ENCODE results near the gene PPT2.
"Not testable (repeated sequence)": the region's sequence is repeated elsewhere in the genome, so short reads cannot be mapped to it uniquely, and the experiment has no call there.

PPT2 gene

DNA sequence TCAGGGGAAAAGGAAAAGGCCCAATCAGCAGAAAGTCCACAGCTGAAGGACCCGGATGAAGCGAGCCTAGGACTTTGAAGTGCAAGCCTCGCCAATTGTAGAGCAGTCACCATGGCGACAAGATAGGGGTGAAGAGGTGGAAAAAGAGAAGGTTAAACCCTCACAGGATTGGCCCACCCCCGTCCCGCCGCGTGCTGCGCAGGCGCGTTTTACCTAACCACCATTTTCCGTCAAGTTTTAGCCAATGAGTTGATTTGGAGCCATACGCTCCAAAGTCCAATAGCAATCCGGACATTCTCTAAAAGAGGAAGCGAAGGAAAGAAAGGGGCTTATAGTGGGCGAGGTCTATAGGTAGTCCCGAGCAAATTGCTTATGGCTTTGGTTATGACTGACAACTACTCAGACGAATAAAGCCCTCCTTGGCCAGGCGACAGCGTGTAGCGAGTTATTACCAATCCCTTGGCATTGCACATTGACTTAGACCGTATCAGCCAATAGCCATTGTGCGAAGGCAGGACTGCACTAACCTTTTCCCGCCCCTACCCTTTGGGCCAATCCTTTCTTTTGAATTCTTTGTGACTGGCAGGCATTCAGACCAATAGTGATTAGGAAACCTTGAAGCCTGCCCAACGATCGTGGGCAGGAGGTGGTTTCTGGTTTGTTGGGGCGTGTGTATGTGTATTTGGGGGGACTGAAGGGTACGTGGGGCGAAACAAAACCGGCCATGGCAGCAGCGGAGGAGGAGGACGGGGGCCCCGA, 24.0 kb downstream of the PPT2 start, which contains the start of gene RNF5:
RNF5 (plus strand) TSS at position 618 of the 759 bp plus-strand sequence; CDS start at position 725, 107 bp downstream.
- peak; percentile 99 for DNase-seq

DNA sequence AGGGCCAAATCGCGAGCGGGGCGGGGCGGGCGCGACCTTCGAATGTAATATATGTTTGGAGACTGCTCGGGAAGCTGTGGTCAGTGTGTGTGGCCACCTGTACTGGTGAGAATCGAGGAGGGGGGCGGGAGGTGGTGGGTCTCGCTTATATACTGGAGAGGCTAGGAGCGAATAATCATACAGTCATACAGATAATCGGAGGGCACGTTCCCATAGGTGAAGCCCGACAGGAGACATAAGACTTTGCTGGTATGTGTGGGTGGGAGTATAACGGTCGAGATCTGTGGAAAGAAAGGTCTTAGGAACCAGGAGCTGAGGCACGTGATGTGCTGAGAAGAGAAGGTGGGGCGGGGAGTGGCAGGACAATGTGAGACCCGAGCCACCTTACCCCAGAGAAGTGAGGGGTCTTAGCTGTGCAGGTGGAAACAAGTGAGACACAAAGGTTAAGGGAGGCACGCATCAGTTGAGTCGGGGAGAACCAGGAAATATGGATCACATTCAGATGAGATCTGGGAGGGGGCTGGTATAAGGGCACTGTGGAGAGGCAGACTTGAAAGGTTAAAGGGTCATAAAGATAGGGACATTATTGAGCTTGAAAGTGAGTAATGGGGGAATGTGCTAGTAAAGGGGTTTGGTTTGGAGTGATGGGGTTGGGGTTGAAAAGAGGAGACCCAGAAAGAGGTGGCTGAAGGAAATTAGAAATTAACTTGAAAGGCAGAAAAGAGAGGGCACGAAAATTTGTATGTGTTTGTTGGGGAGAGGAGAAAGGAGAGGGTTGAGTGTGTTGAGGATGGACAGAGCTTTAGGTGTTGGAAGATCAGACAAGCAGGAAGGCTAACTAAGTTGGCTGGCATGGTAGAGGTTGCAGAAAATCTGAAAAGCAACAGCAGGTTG, 24.9 kb downstream of the PPT2 start:
- no peak for DNase-seq

DNA sequence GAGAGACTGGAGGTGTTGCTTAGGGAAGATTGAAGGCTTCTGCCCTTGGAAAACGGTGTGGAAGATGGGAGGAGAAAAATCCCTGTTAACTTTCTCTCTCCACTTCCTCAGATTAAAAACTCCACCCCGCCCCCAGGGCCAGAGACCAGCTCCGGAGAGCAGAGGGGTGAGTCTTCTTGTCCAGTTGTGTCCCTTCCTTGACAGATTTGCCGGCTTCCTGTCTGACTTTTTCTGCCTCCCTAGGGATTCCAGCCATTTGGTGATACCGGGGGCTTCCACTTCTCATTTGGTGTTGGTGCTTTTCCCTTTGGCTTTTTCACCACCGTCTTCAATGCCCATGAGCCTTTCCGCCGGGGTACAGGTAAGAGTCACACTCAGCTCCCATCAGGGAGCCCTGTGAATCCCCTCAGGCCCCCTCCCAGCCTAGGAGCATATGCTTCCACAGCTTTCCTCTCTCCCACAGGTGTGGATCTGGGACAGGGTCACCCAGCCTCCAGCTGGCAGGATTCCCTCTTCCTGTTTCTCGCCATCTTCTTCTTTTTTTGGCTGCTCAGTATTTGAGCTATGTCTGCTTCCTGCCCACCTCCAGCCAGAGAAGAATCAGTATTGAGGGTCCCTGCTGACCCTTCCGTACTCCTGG, 25.9 kb downstream of the PPT2 start:
- DNase-seq: no peak

DNA sequence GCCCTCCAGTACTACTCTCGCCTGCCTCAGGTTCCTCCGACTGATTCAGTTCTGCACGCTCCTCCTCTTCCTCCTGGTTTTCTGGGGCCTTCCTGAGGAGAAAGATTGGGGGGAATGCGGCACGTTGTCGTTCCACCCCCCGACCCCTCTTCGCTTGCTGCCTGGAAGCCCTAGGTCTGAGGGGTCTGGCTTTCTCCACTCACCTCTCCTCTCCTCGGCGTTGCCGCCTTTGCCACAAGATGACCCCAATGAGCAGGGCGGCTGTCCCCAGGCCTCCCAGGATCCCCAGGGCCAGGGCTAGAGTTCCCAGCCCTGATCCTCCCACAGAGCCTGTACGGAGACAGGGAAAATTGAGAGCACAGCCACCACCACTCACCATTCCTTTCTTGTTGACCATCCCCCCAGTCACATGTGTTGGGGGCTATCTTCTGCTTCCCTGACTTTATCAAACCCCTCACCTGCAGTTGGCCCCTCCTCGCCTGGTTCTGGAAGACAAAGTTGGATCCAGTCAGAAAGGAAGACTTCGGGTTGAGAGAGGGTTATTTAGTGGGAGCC, 27.3 kb downstream of the PPT2 start:
- DNase-seq: no peak

DNA sequence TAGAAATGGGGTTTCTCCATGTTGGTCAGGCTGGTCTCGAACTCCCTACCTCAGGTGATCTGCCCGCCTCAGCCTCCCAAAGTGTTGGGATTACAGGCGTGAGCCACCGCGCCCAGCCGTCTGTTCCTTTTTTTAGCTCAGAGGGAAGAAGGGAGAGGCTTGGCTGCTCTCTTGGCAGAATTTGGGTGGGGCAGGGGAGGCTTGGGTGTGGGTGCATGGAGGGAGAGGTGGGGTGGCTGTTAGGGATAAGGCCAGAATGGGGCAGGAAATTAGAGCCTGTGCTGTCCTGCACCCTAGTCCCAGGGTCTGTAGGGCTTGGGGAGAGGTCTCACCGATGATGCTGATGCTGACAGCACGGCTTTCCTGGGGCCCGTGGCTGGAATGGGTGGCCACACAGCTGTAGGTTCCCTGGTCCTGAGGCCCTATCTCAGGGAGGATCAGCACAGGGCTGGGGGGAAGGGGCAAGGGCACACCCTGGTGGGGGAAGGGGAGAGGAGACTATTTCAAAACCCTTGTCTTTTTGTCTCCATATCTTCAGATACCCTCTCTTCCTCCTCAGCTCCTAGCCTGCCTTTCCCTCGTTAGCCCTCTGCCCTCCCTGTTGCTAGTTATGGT, 28.1 kb downstream of the PPT2 start:
- no peak for DNase-seq

DNA sequence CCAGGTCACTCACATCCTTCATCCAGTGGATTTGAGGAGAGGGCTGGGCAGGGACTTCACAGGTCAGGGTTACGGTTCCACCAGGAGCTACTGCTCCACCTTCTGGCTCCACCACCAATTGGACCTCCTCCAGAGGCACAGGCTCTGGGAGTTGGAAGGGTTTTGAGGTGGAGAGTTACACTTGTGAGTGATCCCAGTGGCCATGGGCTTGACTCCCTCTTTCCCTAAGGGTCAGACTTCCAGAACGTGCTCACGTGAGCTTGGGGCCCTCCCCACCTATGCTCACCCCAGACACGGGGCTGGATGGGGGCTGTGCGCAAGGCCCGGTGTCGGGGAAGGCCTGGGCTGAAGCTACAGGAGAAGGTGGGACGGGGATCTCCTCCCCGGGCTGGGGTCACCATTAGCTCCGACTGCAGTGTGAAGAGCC, 28.6 kb downstream of the PPT2 start:
- no peak for DNase-seq

DNA sequence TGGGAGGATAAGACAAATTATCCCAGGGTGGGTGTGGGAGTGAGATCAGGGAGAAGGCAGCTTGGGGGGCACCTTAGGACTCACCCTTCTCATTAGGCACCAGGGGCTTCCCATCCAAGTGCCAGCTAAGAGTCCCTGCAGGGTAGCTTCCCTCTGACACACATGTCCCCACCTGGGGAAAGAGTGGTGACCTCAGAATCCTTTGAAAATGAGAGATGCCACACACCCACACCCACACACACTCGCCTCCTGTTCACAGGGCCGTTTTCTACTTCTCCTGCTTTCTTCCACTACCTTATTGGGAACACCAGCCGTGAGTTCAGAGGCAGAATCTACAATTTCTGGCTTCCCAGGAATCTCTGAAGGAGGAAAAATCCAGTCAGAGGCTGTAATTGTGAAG, 29.1 kb downstream of the PPT2 start:
- DNase-seq: no peak

DNA sequence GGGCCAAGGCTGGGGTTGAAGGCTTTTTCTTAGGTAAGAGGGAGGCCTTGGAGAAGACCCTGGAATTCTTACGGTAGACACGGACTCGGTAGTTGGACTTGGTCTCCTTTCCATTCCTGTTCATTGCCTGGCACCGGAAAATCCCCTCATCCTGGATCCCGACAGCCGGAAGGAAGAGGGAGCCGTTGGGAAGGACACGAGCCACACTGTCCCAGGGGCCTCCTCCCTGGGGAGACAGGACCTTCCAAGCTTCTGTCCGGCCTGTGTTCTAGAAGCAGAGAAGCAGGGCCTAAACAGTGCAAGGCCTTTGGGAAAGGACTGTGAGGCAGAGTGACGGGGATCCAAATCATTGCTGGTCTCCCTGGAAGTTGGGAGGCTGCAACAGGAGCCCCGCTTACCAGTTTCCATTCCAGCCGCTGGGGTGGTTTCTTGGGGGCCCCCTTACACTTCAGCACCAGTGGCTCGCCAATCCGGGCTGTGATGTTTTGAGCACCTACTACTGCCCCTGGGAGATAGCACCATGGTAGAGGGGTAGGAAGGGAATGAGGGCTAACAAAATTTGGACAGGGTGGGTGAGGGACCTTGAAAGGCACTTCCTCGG, 29.6 kb downstream of the PPT2 start:
- no peak for DNase-seq

DNA sequence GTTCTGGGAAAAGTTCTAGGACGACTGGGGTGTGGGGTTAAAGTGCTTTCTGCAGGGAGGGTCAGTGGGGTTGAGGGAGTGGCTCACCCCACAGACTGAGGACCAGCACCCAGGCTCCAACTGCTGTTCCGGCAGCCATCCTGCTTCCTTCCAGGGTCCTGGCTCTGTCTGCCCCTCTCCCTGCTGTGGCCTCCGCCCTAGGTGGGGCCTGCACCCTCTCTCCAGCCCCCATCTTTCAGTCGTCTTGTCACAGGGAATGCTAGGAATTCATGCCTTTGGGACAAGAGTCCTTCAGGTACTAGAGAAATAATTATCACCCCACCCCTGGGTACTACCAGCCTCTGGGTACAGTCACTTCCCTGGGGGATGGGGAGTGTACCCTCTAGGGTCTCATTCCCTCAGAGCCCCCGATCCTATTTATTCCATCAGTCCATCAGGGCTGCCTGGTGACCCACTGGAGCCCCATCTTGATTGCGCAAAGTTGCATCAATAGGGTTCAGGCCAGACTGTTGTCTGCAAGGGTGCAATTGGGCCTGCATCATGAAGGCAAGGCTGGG, 30.2 kb downstream of the PPT2 start, which contains the start of gene AGER:
AGER (minus strand) TSS at position 170 of the 557 bp plus-strand sequence; CDS start at position 139, 31 bp downstream.
- no peak for DNase-seq

DNA sequence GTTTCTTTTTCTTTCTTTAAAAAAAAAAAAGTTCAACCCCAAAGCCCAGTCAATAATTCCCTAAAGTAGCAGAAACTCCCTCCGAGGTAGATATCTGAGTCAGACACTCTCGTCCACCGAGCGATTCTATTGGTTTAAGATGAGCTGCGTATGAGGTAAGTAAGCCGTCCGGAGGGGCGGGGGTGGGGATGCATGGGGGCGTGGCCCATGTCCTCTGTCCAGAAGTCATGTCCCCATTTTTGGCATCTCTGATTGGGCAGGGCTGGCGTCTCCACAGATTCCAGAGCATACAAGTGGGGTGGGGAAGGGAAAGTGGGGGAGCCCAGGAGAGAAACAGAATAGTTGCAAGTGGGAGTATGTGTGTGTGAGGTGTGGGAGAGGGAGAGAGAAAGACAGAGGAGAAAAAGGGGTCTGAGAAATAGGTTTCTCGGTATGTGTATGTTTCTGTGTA, 31.8 kb downstream of the PPT2 start:
- DNase-seq: not testable (repeated sequence)

DNA sequence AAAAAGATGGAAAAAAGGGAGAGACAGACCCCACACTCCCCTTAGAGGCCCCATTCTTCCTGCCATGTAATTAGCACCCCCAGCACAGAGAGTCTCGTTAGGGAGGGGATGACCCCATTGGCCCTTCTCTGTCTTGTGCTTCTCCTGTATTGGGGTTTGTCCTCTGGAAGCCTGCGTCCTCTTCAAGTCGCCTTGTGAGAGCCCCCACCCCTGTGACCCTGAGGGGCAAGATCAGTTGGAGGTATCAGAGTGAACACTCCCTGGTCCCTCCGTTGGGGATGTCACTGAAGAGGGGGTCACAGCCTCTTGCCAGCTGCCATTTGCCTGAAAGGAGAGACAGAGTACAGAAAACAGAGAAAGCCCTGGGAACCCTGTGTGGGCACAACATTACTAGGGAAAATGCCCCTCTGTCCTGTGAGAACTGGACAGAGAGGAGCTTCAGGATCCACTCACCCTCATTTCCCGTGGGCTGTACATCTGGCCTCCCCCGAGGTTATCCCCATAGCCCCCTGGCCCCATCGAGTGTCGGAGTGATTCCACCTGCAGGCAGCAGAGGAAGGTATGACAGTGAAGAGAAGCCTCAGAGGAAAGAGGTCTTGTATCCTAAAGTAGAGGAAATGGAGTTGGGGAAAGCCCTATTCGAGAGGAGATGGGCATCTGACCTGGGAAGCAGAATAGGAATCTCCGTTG, 32.4 kb downstream of the PPT2 start:
- not testable (repeated sequence) for DNase-seq

DNA sequence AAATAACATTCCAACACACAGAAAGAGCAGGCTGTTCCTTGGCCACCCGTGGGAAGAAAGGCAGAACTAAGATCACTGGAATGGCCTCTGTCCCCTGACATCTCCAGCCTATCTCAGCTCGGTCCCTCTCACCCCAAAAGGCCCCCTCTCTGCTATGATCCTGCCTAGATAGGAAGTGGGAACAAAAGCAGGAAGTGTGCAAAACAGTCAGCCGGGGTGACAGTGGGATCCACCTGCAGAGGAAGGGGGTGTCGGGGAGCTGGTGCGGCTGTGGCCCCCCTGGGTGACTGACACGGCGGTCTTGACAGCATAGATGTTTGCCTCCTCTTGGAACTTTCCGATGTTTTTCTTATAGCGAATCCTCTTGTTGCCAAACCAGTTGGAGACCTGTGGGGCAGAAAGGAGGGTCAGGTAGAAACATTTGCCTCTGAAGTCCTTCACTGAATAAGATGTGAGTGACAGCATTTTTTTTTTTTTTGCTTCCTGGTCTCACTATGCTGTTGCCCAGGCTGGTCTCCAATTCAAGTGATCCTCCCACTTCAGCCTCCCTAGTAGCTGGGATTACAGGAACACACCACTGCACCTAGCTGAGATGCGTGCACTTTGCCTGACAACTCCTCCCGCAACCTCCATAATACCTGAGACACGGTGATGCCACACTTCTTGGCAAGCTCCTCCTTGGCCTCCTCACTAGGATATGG, 33.2 kb downstream of the PPT2 start:
- no peak for DNase-seq

DNA sequence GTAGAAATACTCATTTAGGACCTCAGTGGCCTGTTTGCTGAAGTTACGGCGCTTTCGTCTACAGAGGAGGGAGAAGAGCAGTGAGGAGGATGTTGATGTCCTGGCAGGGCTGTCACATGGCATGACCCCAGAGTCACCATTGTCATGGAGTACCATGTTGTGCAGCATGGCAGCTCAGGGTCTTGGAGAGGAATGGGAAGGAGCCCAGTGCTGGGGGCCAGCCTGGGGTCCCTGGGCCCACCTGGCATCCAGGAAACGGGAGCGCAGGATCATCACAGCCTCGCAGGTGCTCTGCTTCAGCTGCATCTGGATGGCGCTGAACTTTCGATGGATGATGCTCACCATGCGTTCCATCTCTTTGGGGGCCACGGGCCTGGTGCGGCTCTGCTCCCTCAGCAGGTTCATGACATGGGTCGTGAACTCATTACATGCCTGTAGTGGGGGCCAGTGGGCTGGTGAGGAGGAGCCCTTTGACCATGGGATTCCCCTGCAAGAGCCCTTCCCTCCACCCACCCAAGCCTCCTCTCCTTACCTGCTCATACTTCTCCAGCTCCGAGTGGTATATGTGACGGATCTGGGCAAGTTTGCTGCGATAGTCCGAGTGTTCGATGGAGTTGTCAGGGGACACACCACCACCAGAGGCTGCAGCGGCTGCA, 33.9 kb downstream of the PPT2 start:
- not testable (repeated sequence) for DNase-seq

DNA sequence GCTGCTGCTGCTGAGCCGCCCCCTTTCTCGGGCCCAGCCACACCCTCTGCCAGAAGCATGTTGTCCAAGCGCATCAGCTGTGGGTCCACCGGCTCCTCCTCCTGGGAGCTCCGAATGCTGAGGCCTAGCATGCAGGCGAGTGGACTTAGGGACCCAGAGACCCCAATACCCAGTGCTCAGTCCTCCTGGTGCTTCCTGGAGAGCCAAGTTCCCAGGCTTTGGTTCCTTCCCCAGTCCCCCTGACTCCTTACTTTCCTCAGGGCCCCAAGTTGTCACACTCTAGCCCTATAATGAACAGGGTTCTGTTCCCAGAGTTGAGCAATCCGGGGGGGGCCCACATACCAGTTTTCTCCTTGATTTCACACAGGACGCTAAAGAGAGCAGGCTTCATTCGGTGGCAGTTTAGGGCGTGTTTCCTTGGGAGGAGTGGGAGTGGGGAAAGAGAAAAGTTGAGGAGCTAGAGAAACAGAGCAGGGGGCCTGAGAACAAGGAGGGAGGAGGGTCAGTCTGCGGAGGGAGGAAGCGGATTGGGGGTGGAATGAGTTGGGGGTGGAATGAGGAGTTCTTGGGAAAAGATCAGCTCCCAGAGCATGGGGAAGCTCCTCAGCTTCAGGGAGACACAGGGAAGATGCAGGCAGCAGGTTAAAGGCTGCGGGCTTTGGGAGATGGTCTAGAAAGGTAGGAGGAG, 34.6 kb downstream of the PPT2 start:
- no peak for DNase-seq

DNA sequence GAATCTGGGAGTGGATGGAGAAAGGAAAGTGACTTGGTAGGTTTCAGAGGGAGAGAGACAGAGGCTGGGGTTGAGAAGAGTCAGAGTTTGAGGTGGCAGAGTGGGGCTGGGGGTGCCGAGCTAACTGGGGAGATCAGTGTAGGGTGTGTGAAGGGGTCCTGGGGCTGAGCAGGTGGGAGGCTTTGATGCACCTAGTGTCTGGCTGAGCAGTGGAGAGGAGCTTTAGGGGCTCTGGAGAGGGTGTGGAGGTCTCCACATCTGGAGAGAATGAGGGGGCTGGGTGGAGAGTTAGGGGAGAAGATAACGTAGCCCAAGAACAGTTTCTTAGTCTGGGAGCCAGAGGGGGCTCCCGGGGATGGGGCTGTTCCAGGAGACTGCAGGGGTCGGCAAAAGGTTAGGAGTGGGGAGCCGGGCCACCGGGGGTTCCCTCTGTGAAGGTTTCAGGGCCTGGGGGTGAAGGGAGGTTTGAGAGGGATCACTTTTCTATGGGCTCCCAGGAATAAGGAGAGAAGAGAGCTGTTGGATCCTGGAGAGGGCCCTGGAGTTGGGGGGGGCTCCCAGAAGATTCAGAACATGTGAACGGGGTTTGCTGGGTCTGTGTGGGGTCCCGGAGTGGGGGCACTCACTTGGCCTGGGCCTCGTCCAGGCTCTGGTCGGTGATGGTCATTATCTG, 35.3 kb downstream of the PPT2 start:
- DNase-seq: no peak

DNA sequence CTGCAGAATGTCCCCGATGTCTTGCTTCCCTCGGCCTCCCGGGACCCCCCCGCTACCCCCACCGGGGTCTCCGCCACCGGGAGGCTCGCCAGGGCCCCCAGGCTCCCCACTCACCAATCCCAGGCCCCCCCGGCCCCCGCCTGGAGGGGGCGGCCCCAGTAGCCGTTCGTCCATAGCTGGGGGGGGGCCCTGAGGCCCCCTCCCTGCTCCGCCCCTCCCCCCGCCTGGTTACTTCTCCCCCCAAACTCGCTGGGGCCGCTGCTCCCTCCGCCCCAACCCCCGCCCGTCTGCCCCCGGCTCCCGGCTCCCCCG, 35.8 kb downstream of the PPT2 start:
- DNase-seq: no peak

DNA sequence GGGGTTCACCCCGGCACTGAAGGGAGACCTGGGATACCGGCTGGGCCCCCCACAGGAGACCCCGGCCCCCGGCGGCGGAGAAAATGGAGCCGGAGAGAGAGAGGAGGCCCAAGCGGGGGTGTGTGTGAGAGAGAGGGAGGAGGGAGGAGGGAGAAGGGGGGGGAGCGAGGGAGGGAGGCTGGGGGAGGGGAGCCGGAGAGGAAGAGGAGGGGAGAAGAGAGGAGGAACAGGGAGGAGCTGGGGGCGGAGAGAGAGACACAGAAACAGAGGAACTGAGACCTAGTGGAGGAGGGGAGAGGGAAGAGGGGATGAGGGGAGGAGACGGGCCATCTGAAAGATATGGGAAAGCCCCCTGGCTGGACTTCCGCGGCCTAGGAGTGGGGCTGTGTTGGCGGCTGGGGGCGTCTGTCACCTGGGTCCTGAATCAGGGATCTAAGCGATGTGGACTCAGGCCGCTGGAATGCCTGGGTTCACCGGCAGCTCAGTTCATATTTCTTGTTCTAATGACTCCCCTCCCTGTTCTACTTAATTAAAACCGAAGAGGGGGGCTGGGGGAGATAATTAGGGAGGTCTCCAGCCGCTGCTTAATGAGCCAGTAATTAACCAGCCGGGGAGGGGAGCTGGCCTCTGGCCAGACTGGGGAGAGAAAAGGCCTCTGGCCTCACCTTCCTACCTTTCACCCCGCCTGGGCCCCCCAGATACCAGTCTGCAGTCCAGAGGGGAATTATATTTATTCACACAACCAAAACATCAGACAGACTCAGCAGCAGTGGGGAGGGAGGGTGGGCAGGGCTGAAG, 36.3 kb downstream of the PPT2 start, which contains the start of gene PBX2:
PBX2 (minus strand) TSS at position 149 of the 798 bp plus-strand sequence. CDS start 287 bp downstream, outside the sequence.
- DNase-seq: peak; percentile 20
